ENCODE data around the gene LIMK2. TPM values are rescaled to one million over a fixed set of nuclear protein-coding genes. Genes with fewer than 3 reads are reported as not detected.

Gene LIMK2
- total and polyA plus RNA-seq, 9 of the 15 experiments (the other 6 are each of a cell fraction or from before 2014, with no cell fraction given): 1.1 to 14.5 (median 8.5) TPM

DNA sequence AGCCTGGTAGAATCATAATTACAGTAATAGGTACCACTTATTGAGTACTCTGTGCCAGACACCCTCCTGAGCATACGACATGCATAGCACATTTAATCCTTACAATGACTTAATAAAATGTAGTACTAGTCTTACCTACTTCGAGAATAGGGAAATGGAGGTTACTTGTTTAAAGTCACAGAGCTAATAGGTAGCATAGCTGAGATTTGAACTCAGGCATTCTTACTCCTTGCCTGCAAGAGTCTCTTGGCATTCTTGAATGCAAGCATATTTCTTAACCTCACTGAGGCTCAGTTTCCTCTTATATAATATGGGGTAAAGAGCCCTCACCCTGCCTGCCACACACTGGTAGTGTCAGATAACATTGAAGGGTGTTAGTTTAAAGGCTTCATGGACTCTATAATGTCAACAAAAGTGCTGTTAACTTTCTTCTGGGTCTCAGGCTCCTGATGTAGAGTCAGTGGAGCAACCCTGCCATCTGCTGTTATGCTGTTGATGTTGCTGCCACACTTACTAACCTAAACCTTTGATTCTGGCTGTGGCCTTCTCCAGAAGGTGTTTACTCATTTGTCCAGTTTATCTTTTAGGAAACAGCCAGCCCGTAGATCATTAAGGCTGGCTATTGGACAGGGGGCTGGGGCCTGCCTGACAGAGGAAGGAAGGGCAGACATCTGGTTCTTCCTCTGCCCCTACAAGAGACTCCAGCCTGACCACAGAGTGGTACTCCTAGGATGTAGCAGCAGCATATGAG lies 18.9 kb downstream of the LIMK2 start (continued):
- TF ChIP-seq, protein P1, sequence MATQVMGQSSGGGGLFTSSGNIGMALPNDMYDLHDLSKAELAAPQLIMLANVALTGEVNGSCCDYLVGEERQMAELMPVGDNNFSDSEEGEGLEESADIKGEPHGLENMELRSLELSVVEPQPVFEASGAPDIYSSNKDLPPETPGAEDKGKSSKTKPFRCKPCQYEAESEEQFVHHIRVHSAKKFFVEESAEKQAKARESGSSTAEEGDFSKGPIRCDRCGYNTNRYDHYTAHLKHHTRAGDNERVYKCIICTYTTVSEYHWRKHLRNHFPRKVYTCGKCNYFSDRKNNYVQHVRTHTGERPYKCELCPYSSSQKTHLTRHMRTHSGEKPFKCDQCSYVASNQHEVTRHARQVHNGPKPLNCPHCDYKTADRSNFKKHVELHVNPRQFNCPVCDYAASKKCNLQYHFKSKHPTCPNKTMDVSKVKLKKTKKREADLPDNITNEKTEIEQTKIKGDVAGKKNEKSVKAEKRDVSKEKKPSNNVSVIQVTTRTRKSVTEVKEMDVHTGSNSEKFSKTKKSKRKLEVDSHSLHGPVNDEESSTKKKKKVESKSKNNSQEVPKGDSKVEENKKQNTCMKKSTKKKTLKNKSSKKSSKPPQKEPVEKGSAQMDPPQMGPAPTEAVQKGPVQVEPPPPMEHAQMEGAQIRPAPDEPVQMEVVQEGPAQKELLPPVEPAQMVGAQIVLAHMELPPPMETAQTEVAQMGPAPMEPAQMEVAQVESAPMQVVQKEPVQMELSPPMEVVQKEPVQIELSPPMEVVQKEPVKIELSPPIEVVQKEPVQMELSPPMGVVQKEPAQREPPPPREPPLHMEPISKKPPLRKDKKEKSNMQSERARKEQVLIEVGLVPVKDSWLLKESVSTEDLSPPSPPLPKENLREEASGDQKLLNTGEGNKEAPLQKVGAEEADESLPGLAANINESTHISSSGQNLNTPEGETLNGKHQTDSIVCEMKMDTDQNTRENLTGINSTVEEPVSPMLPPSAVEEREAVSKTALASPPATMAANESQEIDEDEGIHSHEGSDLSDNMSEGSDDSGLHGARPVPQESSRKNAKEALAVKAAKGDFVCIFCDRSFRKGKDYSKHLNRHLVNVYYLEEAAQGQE (IDR thresholded peaks at IDR 0.05; ENCODE audit: borderline replicate concordance): peak; percentile 79
- TF ChIP-seq, protein P1 (CRISPR knock-in tag; IDR thresholded peaks at IDR 0.05; ENCODE audit: low read depth): no peak
- TF ChIP-seq TRIM24 (IDR thresholded peaks at IDR 0.05) (no peak), ZNF175 (CRISPR knock-in tag; IDR thresholded peaks at IDR 0.05; ENCODE audit: low read depth) (no peak), LCOR (CRISPR knock-in tag; IDR thresholded peaks at IDR 0.05) (no peak), RBBP5 (IDR thresholded peaks at IDR 0.05; ENCODE audit: borderline replicate concordance, insufficient read depth, low read length, poor library complexity, severe bottlenecking) (no peak), TEAD1 (CRISPR knock-in tag; IDR thresholded peaks at IDR 0.05) (no peak), ARID2 (IDR thresholded peaks at IDR 0.05) (peak; percentile 40; the same call in 1 of the 2 replicates), SMC3 (conservative IDR thresholded peaks at IDR 0.05; ENCODE audit: insufficient read depth, low read depth, low read length) (peak; percentile 68), STAG1 (CRISPR knock-in tag; IDR thresholded peaks at IDR 0.05; ENCODE audit: borderline replicate concordance) (peak; percentile 48; the same call in 1 of the 2 replicates), CREBBP (IDR thresholded peaks at IDR 0.05; ENCODE audit: low read depth, low read length) (no peak), NCOA1 (IDR thresholded peaks at IDR 0.05; ENCODE audit: low read depth) (no peak), RAD21 (CRISPR knock-in tag; conservative IDR thresholded peaks at IDR 0.05 in 1 of 2, IDR thresholded peaks at IDR 0.05 in 1 of 2) (peak; percentile 78 to 82)
- TF ChIP-seq, protein P2, sequence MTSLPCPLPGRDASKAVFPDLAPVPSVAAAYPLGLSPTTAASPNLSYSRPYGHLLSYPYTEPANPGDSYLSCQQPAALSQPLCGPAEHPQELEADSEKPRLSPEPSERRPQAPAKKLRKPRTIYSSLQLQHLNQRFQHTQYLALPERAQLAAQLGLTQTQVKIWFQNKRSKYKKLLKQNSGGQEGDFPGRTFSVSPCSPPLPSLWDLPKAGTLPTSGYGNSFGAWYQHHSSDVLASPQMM (CRISPR knock-in tag; IDR thresholded peaks at IDR 0.05): no peak
- TF ChIP-seq, protein P3, sequence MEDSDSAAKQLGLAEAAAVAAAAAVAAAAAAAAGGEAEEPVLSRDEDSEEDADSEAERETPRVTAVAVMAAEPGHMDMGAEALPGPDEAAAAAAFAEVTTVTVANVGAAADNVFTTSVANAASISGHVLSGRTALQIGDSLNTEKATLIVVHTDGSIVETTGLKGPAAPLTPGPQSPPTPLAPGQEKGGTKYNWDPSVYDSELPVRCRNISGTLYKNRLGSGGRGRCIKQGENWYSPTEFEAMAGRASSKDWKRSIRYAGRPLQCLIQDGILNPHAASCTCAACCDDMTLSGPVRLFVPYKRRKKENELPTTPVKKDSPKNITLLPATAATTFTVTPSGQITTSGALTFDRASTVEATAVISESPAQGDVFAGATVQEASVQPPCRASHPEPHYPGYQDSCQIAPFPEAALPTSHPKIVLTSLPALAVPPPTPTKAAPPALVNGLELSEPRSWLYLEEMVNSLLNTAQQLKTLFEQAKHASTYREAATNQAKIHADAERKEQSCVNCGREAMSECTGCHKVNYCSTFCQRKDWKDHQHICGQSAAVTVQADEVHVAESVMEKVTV (CRISPR knock-in tag; IDR thresholded peaks at IDR 0.05): peak; percentile 58; the same call in 1 of the 2 replicates
- TF ChIP-seq, protein P4, sequence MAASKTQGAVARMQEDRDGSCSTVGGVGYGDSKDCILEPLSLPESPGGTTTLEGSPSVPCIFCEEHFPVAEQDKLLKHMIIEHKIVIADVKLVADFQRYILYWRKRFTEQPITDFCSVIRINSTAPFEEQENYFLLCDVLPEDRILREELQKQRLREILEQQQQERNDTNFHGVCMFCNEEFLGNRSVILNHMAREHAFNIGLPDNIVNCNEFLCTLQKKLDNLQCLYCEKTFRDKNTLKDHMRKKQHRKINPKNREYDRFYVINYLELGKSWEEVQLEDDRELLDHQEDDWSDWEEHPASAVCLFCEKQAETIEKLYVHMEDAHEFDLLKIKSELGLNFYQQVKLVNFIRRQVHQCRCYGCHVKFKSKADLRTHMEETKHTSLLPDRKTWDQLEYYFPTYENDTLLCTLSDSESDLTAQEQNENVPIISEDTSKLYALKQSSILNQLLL (CRISPR knock-in tag; IDR thresholded peaks at IDR 0.05; ENCODE audit: borderline replicate concordance): no peak

Data from K562 (cell line).